GM21515 (cell line): ENCODE results near the gene STAP2.
"Not testable (repeated sequence)": the region's sequence is repeated elsewhere in the genome, so short reads cannot be mapped to it uniquely, and the experiment has no call there.

Source experiments
- ATAC-seq: cut with Tn5 transposase; IDR thresholded peaks from one replicate; pipeline ENCODE4 v1.9.1; 2021; ENCODE audit not compliant: unreplicated experiment

Gene STAP2

GRCh38 chr19:4358709-4359626 is 20.3 kb upstream of the STAP2 start:
- no peak for ATAC-seq

GRCh38 chr19:4357921-4358326 is 19.3 kb upstream of the STAP2 start:
- no peak for ATAC-seq

- no peak for ATAC-seq
These were observed 18.6 kb upstream of the STAP2 start for GRCh38 chr19:4357095-4357797.

- ATAC-seq, result no peak
These were observed 16.3 kb upstream of the STAP2 start for GRCh38 chr19:4354897-4355296.

GRCh38 chr19:4354282-4354681 is 15.7 kb upstream of the STAP2 start:
- ATAC-seq, result no peak

GRCh38 chr19:4352701-4353121 is 14.1 kb upstream of the STAP2 start:
- ATAC-seq, result no peak

- no peak for ATAC-seq
These were observed 12.1 kb upstream of the STAP2 start for GRCh38 chr19:4350726-4351125.

- ATAC-seq, result no peak
These were observed 11.5 kb upstream of the STAP2 start for GRCh38 chr19:4350111-4350510.

- not testable (repeated sequence) for ATAC-seq
These were observed 10.6 kb upstream of the STAP2 start for GRCh38 chr19:4349225-4349624.

GRCh38 chr19:4347521-4347920 is 8.9 kb upstream of the STAP2 start:
- no peak for ATAC-seq

- ATAC-seq, result no peak
These were observed 7.4 kb upstream of the STAP2 start for GRCh38 chr19:4346020-4346383.

- no peak for ATAC-seq
These were observed 6.9 kb upstream of the STAP2 start for GRCh38 chr19:4345342-4346019.

GRCh38 chr19:4343370-4344307 is 5.0 kb upstream of the STAP2 start, which contains the start of gene MPND:
TSS of gene MPND (plus strand) at chr19:4343562. CDS start at chr19:4343594, 32 bp downstream.
- ATAC-seq, result peak; percentile 55

GRCh38 chr19:4342615-4343369 is 4.2 kb upstream of the STAP2 start:
- peak; percentile 79 for ATAC-seq

GRCh38 chr19:4342314-4342614 is 3.6 kb upstream of the STAP2 start:
- ATAC-seq, result no peak

- ATAC-seq, result no peak
These were observed 654 bp downstream of the STAP2 start for GRCh38 chr19:4337906-4338440.

- ATAC-seq, result no peak
These were observed 3.6 kb downstream of the STAP2 start for GRCh38 chr19:4334929-4335570.

- no peak for ATAC-seq
These were observed 8.8 kb downstream of the STAP2 start for GRCh38 chr19:4329858-4330257.

GRCh38 chr19:4328991-4329681 is 9.5 kb downstream of the STAP2 start:
- not testable (repeated sequence) for ATAC-seq
